ENCODE results near the gene RNASEH1. TPM values are rescaled to one million over a fixed set of nuclear protein-coding genes. Genes with fewer than 3 reads are reported as not detected.

RNASEH1 gene
- total and polyA plus RNA-seq, 2 of the 13 experiments (the other 11 are each of a cell fraction or from before 2014, with no cell fraction given): 14.5 to 57.4 TPM

- peaks cover 20 to 64% of the 10 kb centered on the region in 2 experiments; a peak in 4 of 5 replicates for H3K36me3 ChIP-seq (replicated peaks in 1 of 2; ENCODE audit: control insufficient read depth in 1 of 2, insufficient read depth in 2 of 2, low read length in 2 of 2)
- ATAC-seq: no peak
- H3K4me3 ChIP-seq (replicated peaks in 1 of 3; ENCODE audit: insufficient read depth in 1 of 3, low read depth in 2 of 3, low read length in 3 of 3): no peak overlapping the region
- intact Hi-C loops (cut with micrococcal nuclease; ENCODE audit: unreplicated experiment): no loop called here
- in situ Hi-C loops (cut with HindIII; ENCODE audit: extremely low pct_ligation_motif_present, low pct_unique_long_range_greater_than_20kb): no loop called here
- H3K9ac ChIP-seq (ENCODE audit: insufficient read depth, low read depth, low read length): no peak overlapping the region
- peaks cover 12% of the 10 kb centered on the region for H3K4me1 ChIP-seq (ENCODE audit: insufficient read depth, low read length)
- no peaks in the 10 kb centered on the region for H3K9me3 ChIP-seq (ENCODE audit: low read length)
- 98% methylated on average over 5 of the region's 5 CpGs for WGBS (ENCODE audit: low lambda C conversion rate)
- no peaks in the 10 kb centered on the region for H4K20me1 ChIP-seq (ENCODE audit: insufficient read depth, low read length)
- FAIRE-seq: no peak
- ChIA-PET CTCF (ENCODE audit: low intra/inter-chr PET ratio, low total read pairs) (no interaction called here), POLR2A (interaction anchor here (1.4 to 3.0 kb wide), 3 partner anchors 11 to 54 kb away, joined by 3 to 19 read pairs (median 14); partner anchors contain the start of genes ADI1 and RNASEH1)
- DNase-seq (ENCODE audit: low spot score): no peak
- TSS peak; percentile 35 for BruUV-seq (replicated peaks)
- H3K4me2 ChIP-seq (ENCODE audit: low read depth, low read length): no peak overlapping the region
- H2AFZ ChIP-seq (ENCODE audit: low read length): no peak overlapping the region
- no peaks in the 10 kb centered on the region for H3K27me3 ChIP-seq (ENCODE audit: control insufficient read depth in 1 of 2, insufficient read depth in 2 of 2, low read length in 2 of 2)
- no peak overlapping the region for H3K27ac ChIP-seq (ENCODE audit: extremely low read length, insufficient read depth, low read length)
- peaks cover 24% of the 10 kb centered on the region for H3K79me2 ChIP-seq (ENCODE audit: insufficient read depth, low read length)
- TF ChIP-seq PITX1 (CRISPR knock-in tag; IDR thresholded peaks at IDR 0.05) (no peak), PHF21A (CRISPR knock-in tag; IDR thresholded peaks at IDR 0.05) (no peak), KLF6 (CRISPR knock-in tag; IDR thresholded peaks at IDR 0.05) (no peak), ZNF253 (CRISPR knock-in tag; IDR thresholded peaks at IDR 0.05; ENCODE audit: borderline replicate concordance) (no peak), FOXP4 (CRISPR knock-in tag; IDR thresholded peaks at IDR 0.05) (no peak), SNAPC4 (CRISPR knock-in tag; IDR thresholded peaks at IDR 0.05) (no peak), ZNF567 (CRISPR knock-in tag; IDR thresholded peaks at IDR 0.05; ENCODE audit: borderline replicate concordance) (no peak), RARA (CRISPR knock-in tag; IDR thresholded peaks at IDR 0.05) (no peak), JUND (CRISPR knock-in tag; IDR thresholded peaks at IDR 0.05) (no peak), ZFAT (CRISPR knock-in tag; conservative IDR thresholded peaks at IDR 0.05) (no peak), REST (IDR thresholded peaks at IDR 0.05; ENCODE audit: borderline replicate concordance in 1 of 2, low read depth in 1 of 2, low read length in 2 of 2) (no peak), CSRNP2 (CRISPR knock-in tag; conservative IDR thresholded peaks at IDR 0.05; ENCODE audit: low read depth) (no peak), ARNTL (CRISPR knock-in tag; IDR thresholded peaks at IDR 0.05) (no peak)
Observed at GRCh38 chr2:3504741-3505140, 53.4 kb downstream of the RNASEH1 start.

Data from HepG2 (cell line).